ENCODE measurements around the gene LPAR4.
"Not testable (repeated sequence)": the region's sequence is repeated elsewhere in the genome, so short reads cannot be mapped to it uniquely, and the experiment has no call there.

LPAR4 gene

GRCh38 chrX:78747489-78747888, at the start of gene LPAR4:
Gene LPAR4, plus strand, starts transcription at chrX:78747720. Its CDS starts 7,150 bp downstream, at chrX:78754870.
- peak; percentile 0 for DNase-seq

GRCh38 chrX:78706071-78706470, 41.4 kb upstream of the LPAR4 start:
- no peak for DNase-seq

GRCh38 chrX:78708262-78708661, 39.3 kb upstream of the LPAR4 start:
- no peak for DNase-seq

GRCh38 chrX:78708816-78709215, 38.7 kb upstream of the LPAR4 start:
- no peak for DNase-seq

- peak; percentile 22 for DNase-seq
These were observed 37.3 kb upstream of the LPAR4 start for GRCh38 chrX:78710171-78710570.

- DNase-seq, result no peak
These were observed 35.2 kb upstream of the LPAR4 start for GRCh38 chrX:78712336-78712735.

- DNase-seq, result no peak
These were observed 22.2 kb upstream of the LPAR4 start for GRCh38 chrX:78725287-78725686.

GRCh38 chrX:78746496-78746895, 1.0 kb upstream of the LPAR4 start:
- no peak for DNase-seq

- DNase-seq, result peak; percentile 1
These were observed 451 bp downstream of the LPAR4 start for GRCh38 chrX:78747971-78748370.

GRCh38 chrX:78748846-78749245, 1.3 kb downstream of the LPAR4 start:
- no peak for DNase-seq

- DNase-seq, result no peak
These were observed 6.1 kb downstream of the LPAR4 start for GRCh38 chrX:78753571-78753970.

- DNase-seq, result no peak
These were observed 7.4 kb downstream of the LPAR4 start for GRCh38 chrX:78754917-78755316.

- DNase-seq, result no peak
These were observed 11.6 kb downstream of the LPAR4 start for GRCh38 chrX:78759081-78759480.

- DNase-seq, result no peak
These were observed 21.7 kb downstream of the LPAR4 start for GRCh38 chrX:78769101-78769755.

- DNase-seq, result no peak
These were observed 22.4 kb downstream of the LPAR4 start for GRCh38 chrX:78769946-78770345.

- DNase-seq, result no peak
These were observed 49.4 kb downstream of the LPAR4 start for GRCh38 chrX:78796916-78797315.

- no peak for DNase-seq
These were observed 52.6 kb downstream of the LPAR4 start for GRCh38 chrX:78800114-78800513.

- no peak for DNase-seq
These were observed 53.2 kb downstream of the LPAR4 start for GRCh38 chrX:78800694-78801093.

- no peak for DNase-seq
These were observed 54.0 kb downstream of the LPAR4 start for GRCh38 chrX:78801522-78801921.

GRCh38 chrX:78802526-78802925, 55.0 kb downstream of the LPAR4 start:
- DNase-seq, result not testable (repeated sequence)
